ENCODE measurements around the gene THAP11.

The THAP11 gene

DNA sequence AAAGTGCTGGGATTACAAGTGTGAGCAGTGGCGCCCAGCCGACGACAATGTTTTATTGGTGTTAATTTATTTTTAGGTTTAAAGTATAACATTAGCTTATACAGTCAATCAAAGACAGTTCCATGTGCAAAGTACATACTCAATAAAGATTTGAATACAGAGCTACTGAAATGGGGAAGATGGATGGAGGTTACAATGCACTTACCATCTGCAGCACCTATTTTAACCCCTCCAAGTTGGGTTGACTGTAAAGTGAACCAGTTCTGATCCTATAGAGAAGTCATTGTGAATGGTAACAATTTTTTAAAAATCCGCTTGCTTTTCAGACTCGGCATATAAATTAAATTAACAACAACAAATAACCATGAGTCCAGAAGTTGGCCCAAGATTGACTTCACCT, 50.3 kb downstream of the THAP11 start:
- Histone ChIP-seq H3K27me3 (ENCODE audit: low read depth) (no peaks in the 10 kb centered on the region), H3K4me3 (peak overlapping the region; percentile 94), H3K9me3 (no peaks in the 10 kb centered on the region), H3K36me3 (replicated peaks) (peaks cover 4% of the 10 kb centered on the region), H3K4me1 (peaks cover 9% of the 10 kb centered on the region)
- DNase-seq (ENCODE audit: low spot score in 2 of 2): no peak
- in situ Hi-C loops (cut with MboI; ENCODE audit: low sequenced_read_pairs): no loop called here

DNA sequence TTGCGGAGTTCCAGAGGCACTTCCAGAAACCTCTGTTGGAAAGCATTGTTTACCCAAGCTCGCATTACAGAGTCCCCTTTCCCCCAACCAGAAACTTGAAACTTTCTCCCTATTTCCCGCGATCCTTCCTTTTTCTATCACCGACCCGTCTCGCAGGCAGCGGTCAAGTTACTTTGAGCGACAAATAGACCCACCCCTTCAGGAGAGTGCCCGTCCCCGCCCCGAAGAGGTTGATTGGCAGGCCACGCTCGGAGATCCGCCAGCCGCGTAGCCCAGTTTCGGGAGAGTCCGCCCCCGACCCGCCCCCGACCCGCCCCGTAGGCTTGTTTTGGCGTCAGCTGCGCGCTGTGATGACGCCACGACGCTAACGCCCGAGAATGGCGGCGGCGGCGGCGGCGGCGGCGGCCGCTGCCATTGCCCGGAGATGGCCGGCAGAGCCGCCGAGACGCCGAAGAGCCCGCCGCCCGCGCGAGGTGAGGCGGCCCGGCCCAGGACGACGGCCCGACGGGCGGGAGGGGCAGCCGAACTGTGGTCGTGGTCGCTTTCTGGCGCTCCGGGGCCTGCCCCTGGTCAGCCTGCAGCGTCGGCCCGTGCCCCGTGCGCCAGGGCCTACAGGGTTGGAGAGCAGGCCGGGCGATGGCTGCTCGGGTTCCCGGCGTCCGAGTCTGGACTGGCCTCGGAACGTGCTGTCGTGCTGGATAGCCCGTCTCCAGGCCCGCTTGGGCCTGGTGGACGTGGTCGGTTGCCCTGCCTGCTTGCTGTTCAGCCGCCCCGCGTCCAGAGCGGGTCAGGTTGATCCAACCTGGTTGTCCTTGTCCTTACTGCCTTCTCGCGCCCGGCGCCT, 51.0 kb downstream of the THAP11 start, which contains the start of gene PSKH1:
PSKH1 (plus strand) TSS at position 356 of the 844 bp plus-strand sequence. CDS start 15,496 bp downstream, outside the sequence.
- peaks cover 4% of the 10 kb centered on the region for H3K36me3 ChIP-seq (replicated peaks)
- H3K4me1 ChIP-seq: peaks cover 9% of the 10 kb centered on the region
- no peaks in the 10 kb centered on the region for H3K27me3 ChIP-seq (ENCODE audit: low read depth)
- DNase-seq (ENCODE audit: low spot score in 2 of 2): peak; percentile 94 to 98
- no peaks in the 10 kb centered on the region for H3K9me3 ChIP-seq
- in situ Hi-C loops (cut with MboI; ENCODE audit: low sequenced_read_pairs): no loop called here
- H3K4me3 ChIP-seq: peak within 1 kb of the TSS; percentile 94

Data from HAP-1 (cell line).